ENCODE data around the gene VMAC. TPM values are rescaled to one million over a fixed set of nuclear protein-coding genes. Genes with fewer than 3 reads are reported as not detected.
"Not testable (repeated sequence)": the region's sequence is repeated elsewhere in the genome, so short reads cannot be mapped to it uniquely, and the experiment has no call there.

Gene VMAC
- polyA plus RNA-seq: 2.1 to 3.0 TPM (median 2.2 TPM) in 3 replicates
- polyA plus RNA-seq (2011; ENCODE audit: low read depth): not detected
- polyA plus RNA-seq (2011; cell fraction: cytosol; rRNA removed): 0.73 and 1.2 TPM in 2 replicates
- polyA plus RNA-seq (2011; cell fraction: nucleus; rRNA removed): 6.7 and 11.5 TPM in 2 replicates
- polyA plus RNA-seq (2012; ENCODE audit: low replicate concordance): 0.82 and 1.6 TPM in 2 replicates
- polyA minus RNA-seq: 0.82 to 1.3 TPM (median 1.2 TPM) in 3 replicates
- polyA minus RNA-seq (2011; cell fraction: cytosol; rRNA and poly(A)+ RNA removed): 1.7 TPM
- 1.7 and 2.6 TPM in 2 replicates for polyA minus RNA-seq (2011; cell fraction: nucleus; rRNA and poly(A)+ RNA removed)

- no peaks in the 10 kb centered on the region for H3K9me1 ChIP-seq (ENCODE audit: control insufficient read depth, extremely low read depth, insufficient read depth, low read length)
- peak within 1 kb of the TSS; percentile 99 for H3K27ac ChIP-seq (ENCODE audit: control insufficient read depth, insufficient read depth, low read length)
- peak within 1 kb of the TSS; percentile 96 for H2AFZ ChIP-seq (ENCODE audit: control insufficient read depth, low read length)
- peak within 1 kb of the TSS; percentile 92 to 98 (median 96) for H3K4me3 ChIP-seq (ENCODE audit: control insufficient read depth in 2 of 3, extremely low read depth in 1 of 3, insufficient read depth in 2 of 3, low read depth in 1 of 3, low read length in 3 of 3)
- peak within 1 kb of the TSS; percentile 99 for H3K9ac ChIP-seq (ENCODE audit: control insufficient read depth, extremely low read depth, insufficient read depth, low read length)
- H3K4me1 ChIP-seq (ENCODE audit: control insufficient read depth, extremely low read depth, insufficient read depth, low read length): peaks cover 4% of the 10 kb centered on the region
- peak within 1 kb of the TSS; percentile 95 for H3K4me2 ChIP-seq (ENCODE audit: control insufficient read depth, extremely low read depth, insufficient read depth, low read depth, low read length)
- FAIRE-seq (peak; percentile 97), DNase-seq (ENCODE audit: low read depth, low spot score) (peak; percentile 100)
- H3K27me3 ChIP-seq (ENCODE audit: control insufficient read depth, extremely low read depth, insufficient read depth, low read length): no peaks in the 10 kb centered on the region
- H4K20me1 ChIP-seq (ENCODE audit: control insufficient read depth, extremely low read depth, insufficient read depth, low read length): no peaks in the 10 kb centered on the region
- dilution Hi-C loops (cut with MboI; ENCODE audit: extremely low pct_ligation_motif_present, low sequenced_read_pairs): no loop called here
- peaks cover 2 to 6% of the 10 kb centered on the region in 2 experiments for H3K36me3 ChIP-seq (ENCODE audit: control insufficient read depth in 2 of 2, extremely low read depth in 1 of 2, insufficient read depth in 2 of 2, low read length in 2 of 2)
- peaks cover 36% of the 10 kb centered on the region for H3K79me2 ChIP-seq (ENCODE audit: control insufficient read depth, insufficient read depth, low read length)
- no peak for TF ChIP-seq CTCF (optimal IDR thresholded peaks at IDR 0.05 in 1 of 3, IDR thresholded peaks at IDR 0.05 in 1 of 3, conservative IDR thresholded peaks at IDR 0.05 in 1 of 3; ENCODE audit: extremely low read depth in 1 of 3, insufficient read depth in 2 of 3, low read length in 3 of 3)
- no peak for TF ChIP-seq EZH2 (IDR thresholded peaks at IDR 0.05; ENCODE audit: low read length)
- no peaks in the 10 kb centered on the region for H3K9me3 ChIP-seq (ENCODE audit: control insufficient read depth, low read depth, low read length)
These were observed at the start of gene VMAC for GRCh38 chr19:5904352-5905113. Gene VMAC (plus strand): TSS chr19:5904872. CDS start chr19:5904891, 19 bp downstream.

DNA sequence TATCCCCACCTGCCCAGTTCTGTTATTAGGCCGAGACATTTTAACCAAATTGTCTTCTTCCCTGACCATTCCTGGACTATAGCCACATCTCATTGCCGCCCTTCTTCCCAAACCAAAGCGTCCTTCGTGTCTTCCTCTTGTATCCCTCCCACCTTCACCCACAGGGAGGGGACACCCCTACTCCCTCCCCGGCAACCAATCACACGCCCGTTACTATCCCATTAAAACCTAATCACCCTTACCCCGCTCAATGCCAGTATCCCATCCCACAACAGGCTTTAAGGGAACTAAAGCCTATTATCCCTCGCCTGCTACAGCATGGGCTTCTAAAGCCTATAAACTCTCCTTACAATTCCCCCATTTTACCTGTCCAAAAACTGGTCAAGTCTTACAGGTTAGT lies 49.5 kb upstream of the VMAC start:
- H2AFZ ChIP-seq (ENCODE audit: control insufficient read depth, low read length); H3K9me1 ChIP-seq (ENCODE audit: control insufficient read depth, extremely low read depth, insufficient read depth, low read length); H3K79me2 ChIP-seq (ENCODE audit: control insufficient read depth, insufficient read depth, low read length); H3K9me3 ChIP-seq (ENCODE audit: control insufficient read depth, low read depth, low read length); DNase-seq (ENCODE audit: low read depth, low spot score); H3K4me3 ChIP-seq (ENCODE audit: control insufficient read depth in 2 of 3, extremely low read depth in 1 of 3, insufficient read depth in 2 of 3, low read depth in 1 of 3, low read length in 3 of 3); H3K27me3 ChIP-seq (ENCODE audit: control insufficient read depth, extremely low read depth, insufficient read depth, low read length); H4K20me1 ChIP-seq (ENCODE audit: control insufficient read depth, extremely low read depth, insufficient read depth, low read length); H3K9ac ChIP-seq (ENCODE audit: control insufficient read depth, extremely low read depth, insufficient read depth, low read length); H3K36me3 ChIP-seq (ENCODE audit: control insufficient read depth in 2 of 2, extremely low read depth in 1 of 2, insufficient read depth in 2 of 2, low read length in 2 of 2); H3K27ac ChIP-seq (ENCODE audit: control insufficient read depth, insufficient read depth, low read length); FAIRE-seq; dilution Hi-C loops (cut with MboI; ENCODE audit: extremely low pct_ligation_motif_present, low sequenced_read_pairs); H3K4me2 ChIP-seq (ENCODE audit: control insufficient read depth, extremely low read depth, insufficient read depth, low read depth, low read length): not testable (repeated sequence)
- H3K4me1 ChIP-seq (ENCODE audit: control insufficient read depth, extremely low read depth, insufficient read depth, low read length): peaks cover 17% of the 10 kb centered on the region
